Raji (cell line): ENCODE measurements around the gene SOAT2.

Experiments
- POLR2A ChIP-seq: IDR thresholded peaks from 2 replicates; pipeline ENCODE4 v1.6.1; 2011; ENCODE audit warnings: low read depth, low read length, control low read depth; ENCODE audit not compliant: insufficient read depth

SOAT2 gene

GRCh38 chr12:53105712-53106439 lies 2.6 kb downstream of the SOAT2 start:
- TF ChIP-seq POLR2A = no peak

- no peak for TF ChIP-seq POLR2A
Observed at GRCh38 chr12:53107122-53107521, 3.8 kb downstream of the SOAT2 start.

GRCh38 chr12:53113136-53113705 lies 9.9 kb downstream of the SOAT2 start:
- TF ChIP-seq POLR2A = no peak

- no peak for TF ChIP-seq POLR2A
Observed at GRCh38 chr12:53113951-53114350, 10.7 kb downstream of the SOAT2 start.

- no peak for TF ChIP-seq POLR2A
Observed at GRCh38 chr12:53115112-53115890, 12.0 kb downstream of the SOAT2 start.

- TF ChIP-seq POLR2A = no peak
Observed at GRCh38 chr12:53115891-53116648, 12.8 kb downstream of the SOAT2 start.

- TF ChIP-seq POLR2A = no peak
Observed at GRCh38 chr12:53118751-53119300, 15.5 kb downstream of the SOAT2 start.

- no peak for TF ChIP-seq POLR2A
Observed at GRCh38 chr12:53120685-53121525, 17.6 kb downstream of the SOAT2 start.

- no peak for TF ChIP-seq POLR2A
Observed at GRCh38 chr12:53122961-53123468, 19.7 kb downstream of the SOAT2 start.

- no peak for TF ChIP-seq POLR2A
Observed at GRCh38 chr12:53123578-53124351, 20.5 kb downstream of the SOAT2 start.

- TF ChIP-seq POLR2A = no peak
Observed at GRCh38 chr12:53124352-53124723, 21.1 kb downstream of the SOAT2 start.

- no peak for TF ChIP-seq POLR2A
Observed at GRCh38 chr12:53127169-53127568, 23.9 kb downstream of the SOAT2 start.
